PFSK-1 (cell line): ENCODE measurements around the gene SPTB.

Experiments used
- FOXP2 ChIP-seq: optimal IDR thresholded peaks from 2 replicates; pipeline ENCODE3; 2011; ENCODE audit warnings: borderline replicate concordance, control low read depth, inconsistent platforms; ENCODE audit not compliant: insufficient read depth; ENCODE audit errors: extremely low read length, extremely low read depth
- POLR2AphosphoS5 ChIP-seq: IDR thresholded peaks from 2 replicates; pipeline ENCODE4 v1.6.1; 2012; ENCODE audit warnings: low read depth, mild to moderate bottlenecking, control low read depth, low read length, moderate library complexity
- REST ChIP-seq, 2 experiments: IDR thresholded peaks; 2 replicates each; pipeline versions ENCODE4 v1.6.1 to v1.8.0; 2011 to 2012; ENCODE audit warnings: low read depth in 2 of 2, low read length in 2 of 2, control low read depth in 1 of 2, inconsistent platforms in 1 of 2, mild to moderate bottlenecking in 1 of 2, moderate library complexity in 1 of 2; ENCODE audit not compliant: insufficient read depth in 1 of 2
- SIN3A ChIP-seq: IDR thresholded peaks from 2 replicates; pipeline ENCODE4 v1.6.1; 2012; ENCODE audit warnings: mild to moderate bottlenecking, low read length, moderate library complexity, borderline replicate concordance; ENCODE audit not compliant: insufficient read depth
- TAF1 ChIP-seq: IDR thresholded peaks from 2 replicates; pipeline ENCODE4 v1.6.1; 2012; ENCODE audit warnings: low read length, control low read depth, borderline replicate concordance; ENCODE audit not compliant: insufficient read depth

The SPTB gene

DNA sequence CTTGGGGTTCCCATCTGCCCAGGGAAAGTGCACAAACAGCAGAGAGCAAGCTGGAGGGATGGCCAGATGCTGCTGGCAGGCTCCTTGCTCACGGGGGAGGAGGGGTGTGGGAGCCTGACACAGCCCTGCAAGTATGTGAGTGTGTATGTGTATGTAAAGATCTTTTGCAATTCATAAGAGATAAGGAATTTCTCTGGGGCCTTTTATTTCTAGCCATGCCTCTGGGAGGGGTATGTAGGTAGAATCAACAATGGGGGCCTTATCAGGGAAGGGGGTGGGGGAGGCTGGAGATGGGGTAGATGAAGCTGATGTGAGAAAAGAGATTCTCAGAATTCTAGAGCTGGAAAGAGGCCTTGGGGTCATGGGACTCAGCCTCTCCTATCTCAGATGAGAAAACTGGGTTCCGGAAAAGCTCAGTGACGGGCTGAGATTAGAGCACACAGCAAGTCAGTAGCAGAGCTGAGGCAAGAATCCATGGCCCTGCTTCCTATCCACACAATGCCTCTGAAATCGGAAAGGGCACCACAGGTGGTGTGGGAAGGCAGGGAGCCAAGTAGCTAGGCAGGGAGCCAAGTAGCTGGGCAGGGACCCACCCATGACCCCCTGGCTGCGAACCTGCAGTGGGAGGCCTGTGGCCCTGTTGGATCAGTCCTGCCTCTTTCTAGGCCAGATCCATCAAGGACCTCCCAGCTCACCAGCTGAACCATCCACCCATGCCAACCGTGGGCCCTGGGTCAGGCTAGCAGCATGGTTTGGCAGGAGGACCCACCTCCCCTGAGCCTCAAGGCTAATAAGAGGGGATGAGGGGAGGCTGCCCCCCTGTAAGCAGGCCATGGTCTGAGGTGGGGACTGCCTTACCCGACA lies 120.8 kb downstream of the SPTB start:
- no peak for TF ChIP-seq FOXP2
- no peak for TF ChIP-seq TAF1
- no peak for TF ChIP-seq REST (IDR thresholded peaks at IDR 0.05; ENCODE audit: insufficient read depth in 1 of 2, low read depth in 2 of 2, low read length in 2 of 2)
- no peak for TF ChIP-seq SIN3A
- no peak for TF ChIP-seq POLR2AphosphoS5

- TF ChIP-seq REST (IDR thresholded peaks at IDR 0.05; ENCODE audit: insufficient read depth in 1 of 2, low read depth in 2 of 2, low read length in 2 of 2) (no peak), FOXP2 (no peak), POLR2AphosphoS5 (no peak), SIN3A (no peak), TAF1 (no peak)
These were observed 121.6 kb downstream of the SPTB start for GRCh38 chr14:64758025-64758521.

DNA sequence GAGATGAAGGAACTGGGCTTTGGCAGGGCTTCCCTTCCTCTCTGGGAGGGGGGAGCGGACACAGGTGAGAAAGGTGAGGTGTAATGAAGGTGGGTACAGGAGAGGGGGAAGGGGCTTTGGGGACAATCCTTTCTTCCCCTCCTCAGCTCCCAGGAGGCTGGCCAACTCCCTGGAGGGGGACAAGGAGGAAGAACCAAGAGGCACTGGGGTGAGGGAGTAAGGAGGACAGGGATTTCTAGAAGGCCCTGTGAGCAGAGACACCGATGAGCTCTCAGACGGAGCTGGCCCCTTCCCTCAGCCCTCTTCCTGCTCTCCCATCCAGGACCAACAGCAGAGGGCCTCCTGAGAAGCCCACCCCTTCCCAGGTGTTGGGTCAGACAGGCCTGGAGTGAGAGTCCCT lies 122.1 kb downstream of the SPTB start:
- no peak for TF ChIP-seq REST (IDR thresholded peaks at IDR 0.05; ENCODE audit: insufficient read depth in 1 of 2, low read depth in 2 of 2, low read length in 2 of 2)
- no peak for TF ChIP-seq POLR2AphosphoS5
- no peak for TF ChIP-seq TAF1
- TF ChIP-seq FOXP2 = no peak
- TF ChIP-seq SIN3A = no peak

GRCh38 chr14:64756712-64757111 lies 123.0 kb downstream of the SPTB start:
- TF ChIP-seq POLR2AphosphoS5 (no peak), FOXP2 (no peak), REST (IDR thresholded peaks at IDR 0.05; ENCODE audit: insufficient read depth in 1 of 2, low read depth in 2 of 2, low read length in 2 of 2) (no peak), TAF1 (no peak), SIN3A (no peak)
